IMR-90 (cell line): Measurements from ENCODE around the gene SEMA4A. TPM values are rescaled to one million over a fixed set of nuclear protein-coding genes. Genes with fewer than 3 reads are reported as not detected.

Experiments
- ATAC-seq: fragments of 200-7000 bp; cut with Tn5 transposase; 2 replicates; pipeline ENCODE4 v1.9.1; 2020; ENCODE audit warnings: low read depth, mild to moderate bottlenecking, moderate library complexity
- BruUV-seq: library from RNA; stranded (reverse); fragments of 400-500 nt; replicated peaks from 2 replicates; lab custom pipeline; 2021; lab: Mats Ljungman, UMichigan
- CTCF ChIA-PET: fragments of 300-600 bp; formaldehyde crosslinking; extraction: SDS; loops from one replicate; lab custom pipeline; 2021; ENCODE audit warnings: antibody characterized with exemption; lab: Yijun Ruan, JAX
- POLR2A ChIA-PET: fragments of 300-600 bp; sonication (Branson Sonifier 250); formaldehyde crosslinking; loops from one replicate; lab custom pipeline; 2022; ENCODE audit warnings: antibody characterized with exemption; ENCODE audit not compliant: unreplicated experiment; lab: Charles Lee
- DNase-seq: peaks from one replicate; pipeline ENCODE4 v3.0.0; 2013
- H2AFZ ChIP-seq: replicated peaks from 2 replicates; pipeline ENCODE3; 2013; ENCODE audit warnings: low read length, mild to moderate bottlenecking; ENCODE audit not compliant: poor library complexity
- H2AK5ac ChIP-seq: 2 replicates; pipeline ENCODE4 v1.6.1; 2013; ENCODE audit warnings: low read depth, low read length, inconsistent platforms
- H2AK9ac ChIP-seq: replicated peaks from 2 replicates; pipeline ENCODE3; 2013; ENCODE audit warnings: mild to moderate bottlenecking, low read depth, low read length, moderate library complexity; ENCODE audit not compliant: poor library complexity
- H2BK120ac ChIP-seq: 2 replicates; pipeline ENCODE4 v1.6.1; 2013; ENCODE audit warnings: low read depth, low read length, inconsistent platforms
- H2BK15ac ChIP-seq: 3 replicates; pipeline ENCODE4 v1.6.1; 2013; ENCODE audit warnings: low read depth, low read length, inconsistent platforms
- H2BK20ac ChIP-seq: 2 replicates; pipeline ENCODE4 v1.6.1; 2013; ENCODE audit warnings: low read depth, mild to moderate bottlenecking, inconsistent platforms, low read length, moderate library complexity
- H2BK5ac ChIP-seq: 2 replicates; pipeline ENCODE4 v1.6.1; 2013; ENCODE audit warnings: mild to moderate bottlenecking, low read depth, low read length, inconsistent platforms; ENCODE audit not compliant: poor library complexity, severe bottlenecking
- H3K14ac ChIP-seq: replicated peaks from 2 replicates; pipeline ENCODE4 v1.6.1; 2013; ENCODE audit warnings: low read depth, low read length, inconsistent platforms
- H3K18ac ChIP-seq: 2 replicates; pipeline ENCODE4 v1.6.1; 2013; ENCODE audit warnings: low read depth, low read length, control low read depth
- H3K23ac ChIP-seq: 2 replicates; pipeline ENCODE4 v1.6.1; 2013; ENCODE audit warnings: low read depth, low read length, inconsistent platforms
- H3K27ac ChIP-seq: 2 replicates; pipeline ENCODE4 v1.5.1; 2013; ENCODE audit warnings: mild to moderate bottlenecking, control low read depth, low read length; ENCODE audit not compliant: insufficient read depth
- H3K27me3 ChIP-seq: 2 replicates; pipeline ENCODE4 v1.6.1; 2013; ENCODE audit warnings: low read length; ENCODE audit not compliant: control insufficient read depth, insufficient read depth
- H3K36me3 ChIP-seq: 2 replicates; pipeline ENCODE4 v1.6.1; 2013; ENCODE audit warnings: low read length, mixed read lengths; ENCODE audit not compliant: control insufficient read depth, insufficient read depth
- H3K4ac ChIP-seq: 2 replicates; pipeline ENCODE4 v1.6.1; 2013; ENCODE audit warnings: low read depth, low read length, inconsistent platforms
- H3K4me1 ChIP-seq: 2 replicates; pipeline ENCODE4 v1.6.1; 2013; ENCODE audit warnings: low read length, mixed read lengths; ENCODE audit not compliant: control insufficient read depth, insufficient read depth
- H3K4me2 ChIP-seq: 2 replicates; pipeline ENCODE4 v1.6.1; 2013; ENCODE audit warnings: low read depth, mild to moderate bottlenecking, control low read depth, low read length, moderate library complexity
- H3K4me3 ChIP-seq: 2 replicates; pipeline ENCODE4 v1.5.1; 2013; ENCODE audit warnings: low read depth, mild to moderate bottlenecking, control low read depth, low read length, moderate library complexity; ENCODE audit not compliant: insufficient read depth
- H3K56ac ChIP-seq: 2 replicates; pipeline ENCODE4 v1.6.1; 2013; ENCODE audit warnings: low read length, inconsistent platforms; ENCODE audit not compliant: insufficient read depth; ENCODE audit errors: extremely low read depth
- H3K79me1 ChIP-seq, 2 experiments: 2 replicates each; pipeline ENCODE4 v1.6.1; 2013; ENCODE audit warnings: low read length in 2 of 2, inconsistent platforms in 1 of 2, low read depth in 1 of 2
- H3K9ac ChIP-seq: 2 replicates; pipeline ENCODE4 v1.6.1; 2013; ENCODE audit warnings: low read depth, low read length, control low read depth
- H3K9me1 ChIP-seq: 2 replicates; pipeline ENCODE4 v1.6.1; 2013; ENCODE audit warnings: low read length, inconsistent platforms; ENCODE audit not compliant: insufficient read depth
- H3K9me3 ChIP-seq: 2 replicates; pipeline ENCODE4 v1.6.1; 2013; ENCODE audit warnings: low read length; ENCODE audit not compliant: control insufficient read depth, insufficient read depth
- H4K20me1 ChIP-seq: 2 replicates; pipeline ENCODE4 v1.6.1; 2013; ENCODE audit warnings: low read length, inconsistent platforms; ENCODE audit not compliant: insufficient read depth
- H4K5ac ChIP-seq: 2 replicates; pipeline ENCODE4 v1.6.1; 2013; ENCODE audit warnings: mild to moderate bottlenecking, low read depth, low read length, control low read depth
- H4K8ac ChIP-seq, 2 experiments: 2 replicates each; pipeline ENCODE4 v1.6.1; 2013; ENCODE audit warnings: low read depth in 2 of 2, low read length in 2 of 2, control low read depth in 1 of 2, inconsistent platforms in 1 of 2
- H4K91ac ChIP-seq: 2 replicates; pipeline ENCODE4 v1.6.1; 2013; ENCODE audit warnings: low read depth, low read length, inconsistent platforms; ENCODE audit not compliant: insufficient read depth
- BHLHE40 ChIP-seq: fragments of 150-350 bp; IDR thresholded peaks from 2 replicates; pipeline ENCODE4 v1.6.1; 2016; ENCODE audit warnings: mild to moderate bottlenecking, low read depth, low read length
- CEBPB ChIP-seq: IDR thresholded peaks from 2 replicates; pipeline ENCODE4 v1.6.1; 2012; ENCODE audit warnings: low read depth, low read length, improper control_type of control experiment
- CHD1 ChIP-seq: IDR thresholded peaks from 2 replicates; pipeline ENCODE4 v1.6.1; 2012; ENCODE audit warnings: low read depth, low read length, improper control_type of control experiment
- ELK1 ChIP-seq: fragments of 150-350 bp; IDR thresholded peaks from 2 replicates; pipeline ENCODE4 v1.6.1; 2016; ENCODE audit warnings: low read depth, mild to moderate bottlenecking, low read length, moderate library complexity, borderline replicate concordance
- FOS ChIP-seq: fragments of 150-350 bp; IDR thresholded peaks from 2 replicates; pipeline ENCODE4 v1.6.1; 2016; ENCODE audit warnings: low read depth, low read length
- MAFK ChIP-seq: IDR thresholded peaks from 2 replicates; pipeline ENCODE4 v1.6.1; 2012; ENCODE audit warnings: low read depth, low read length, improper control_type of control experiment
- MAZ ChIP-seq: IDR thresholded peaks from 2 replicates; pipeline ENCODE4 v1.6.1; 2012; ENCODE audit warnings: low read depth, mild to moderate bottlenecking, low read length, improper control_type of control experiment, moderate library complexity, borderline replicate concordance
- NFE2L2 ChIP-seq: fragments of 150-350 bp; IDR thresholded peaks from 2 replicates; pipeline ENCODE4 v1.6.1; 2016; ENCODE audit warnings: low read depth, mild to moderate bottlenecking, low read length
- POLR2A ChIP-seq: IDR thresholded peaks from 2 replicates; pipeline ENCODE4 v1.6.1; 2012; ENCODE audit warnings: mild to moderate bottlenecking, low read depth, low read length
- RAD21 ChIP-seq: IDR thresholded peaks from 2 replicates; pipeline ENCODE4 v1.6.1; 2012; ENCODE audit warnings: low read length, improper control_type of control experiment
- RCOR1 ChIP-seq: IDR thresholded peaks from 2 replicates; pipeline ENCODE4 v1.6.1; 2012; ENCODE audit warnings: mild to moderate bottlenecking, low read length, improper control_type of control experiment; ENCODE audit not compliant: insufficient replicate concordance
- RFX5 ChIP-seq: IDR thresholded peaks from 2 replicates; pipeline ENCODE4 v1.8.0; 2012; ENCODE audit warnings: low read depth, mild to moderate bottlenecking, low read length, moderate library complexity
- WGBS, 2 experiments: methylation state at CpG; one replicate each; pipeline versions ENCODE4 v1.1.5 to v1.1.7; 2013; ENCODE audit warnings: missing lambda C conversion rate in 2 of 2; ENCODE audit not compliant: insufficient read length in 1 of 2; ENCODE audit errors: extremely low coverage in 2 of 2; 5-methylcytosine and 5-hydroxymethylcytosine counted together
- dilution Hi-C: fragments of 300-500 bp; cut with HindIII; formaldehyde crosslinking; loops from one replicate; pipeline ENCODE4 v1.14.3; 2018; ENCODE audit warnings: low sequenced_read_pairs; ENCODE audit not compliant: unreplicated experiment
- in situ Hi-C: fragments of 300-500 bp; cut with MboI; formaldehyde crosslinking; loops from 3 replicates; pipeline ENCODE4 v1.14.3; 2019; ENCODE audit warnings: low sequenced_read_pairs, inconsistent platforms, mixed read lengths
- intact Hi-C: fragments of 100-400 bp; cut with micrococcal nuclease; formaldehyde crosslinking; loops from 2 replicates; pipeline ENCODE4 v1.10.0; 2022
- polyA plus RNA-seq, 3 experiments: library from polyadenylated mRNA; depleted of rRNA; stranded (reverse); fragments of >200 nt; gene quantifications; 2 replicates each; pipeline ENCODE4 v1.2.3, GENCODE V29; 2012; ENCODE audit warnings: low replicate concordance in 1 of 3
- total RNA-seq: library from RNA; depleted of rRNA; stranded (reverse); fragments of >200 nt; gene quantifications from 2 replicates; pipeline ENCODE4 v1.2.3, GENCODE V29; 2012
- TF ChIP-seq, protein P1 (sequence below): fragments of 150-350 bp; IDR thresholded peaks from 2 replicates; pipeline ENCODE4 v1.6.1; 2017; ENCODE audit warnings: mild to moderate bottlenecking, antibody characterized with exemption, low read length, low read depth

The SEMA4A gene
- total and polyA plus RNA-seq, 2 of the 4 experiments (the other 2 are of a cell fraction), result 0.18 to 0.86 TPM

- in situ Hi-C loops, result no loop called here
- Histone ChIP-seq H2BK5ac (peak overlapping the region; percentile 99), H3K9me1 (peaks cover 7% of the 10 kb centered on the region; the same call in 1 of the 2 replicates), H3K9ac (peak overlapping the region; percentile 54), H3K4me1 (peaks cover 59% of the 10 kb centered on the region), H2AK5ac (peak overlapping the region; percentile 98), H4K91ac (peak overlapping the region; percentile 97), H3K79me1 (peaks cover 0 to 56% of the 10 kb centered on the region in 2 experiments; a peak in 2 of 4 replicates), H4K8ac (peak overlapping the region; percentile 88 to 89), H3K18ac (peak overlapping the region; percentile 67), H3K14ac (peak overlapping the region; percentile 95), H2AK9ac (peak overlapping the region; percentile 95), H3K4me2 (peak overlapping the region; percentile 60), H3K4me3 (no peak overlapping the region), H3K4ac (peak overlapping the region; percentile 95), H4K20me1 (peaks cover 58% of the 10 kb centered on the region), H3K23ac (peak overlapping the region; percentile 92), H3K36me3 (peaks cover 12% of the 10 kb centered on the region), H3K27me3 (no peaks in the 10 kb centered on the region), H2BK120ac (peak overlapping the region; percentile 72), H3K9me3 (no peaks in the 10 kb centered on the region), H2AFZ (no peak overlapping the region), H2BK20ac (peak overlapping the region; percentile 89), H3K27ac (peak overlapping the region; percentile 98), H2BK15ac (peak overlapping the region; percentile 75), H3K56ac (peak overlapping the region; percentile 79), H4K5ac (peak overlapping the region; percentile 85)
- POLR2A ChIA-PET, result interaction anchor here (0.5 to 1.0 kb wide), 3 partner anchors 10 to 15 kb away, joined by 4 to 9 read pairs (median 6); no protein-coding TSS in a partner anchor
- BruUV-seq, result no TSS peak
- intact Hi-C loops, result no loop called here
- WGBS, 2 experiments, result 44% methylated on average over 6 of the region's 15 CpGs; no CpG with 5 or more reads in 1 of the 2 experiments
- dilution Hi-C loops, result no loop called here
- ATAC-seq (peak; percentile 6), DNase-seq (peak; percentile 96)
- CTCF ChIA-PET, result interaction anchor here (0.6 to 4.0 kb wide), 3 partner anchors 10 to 29 kb away, joined by 3 to 64 read pairs (median 5); no protein-coding TSS in a partner anchor
- TF ChIP-seq RFX5, result no peak
- TF ChIP-seq, protein P1, sequence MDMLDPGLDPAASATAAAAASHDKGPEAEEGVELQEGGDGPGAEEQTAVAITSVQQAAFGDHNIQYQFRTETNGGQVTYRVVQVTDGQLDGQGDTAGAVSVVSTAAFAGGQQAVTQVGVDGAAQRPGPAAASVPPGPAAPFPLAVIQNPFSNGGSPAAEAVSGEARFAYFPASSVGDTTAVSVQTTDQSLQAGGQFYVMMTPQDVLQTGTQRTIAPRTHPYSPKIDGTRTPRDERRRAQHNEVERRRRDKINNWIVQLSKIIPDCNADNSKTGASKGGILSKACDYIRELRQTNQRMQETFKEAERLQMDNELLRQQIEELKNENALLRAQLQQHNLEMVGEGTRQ, result peak; percentile 48; the same call in 1 of the 2 replicates
- TF ChIP-seq POLR2A, result peak; percentile 59
- peak; percentile 90 for TF ChIP-seq BHLHE40
- peak; percentile 82 for TF ChIP-seq FOS
- TF ChIP-seq RCOR1, result no peak
- no peak for TF ChIP-seq CEBPB
- TF ChIP-seq MAZ, result peak; percentile 94
- no peak for TF ChIP-seq ELK1
- TF ChIP-seq RAD21, result no peak
- no peak for TF ChIP-seq MAFK
- TF ChIP-seq CHD1, result no peak
- TF ChIP-seq NFE2L2, result no peak; the same call in 1 of the 2 replicates
These were observed 26.5 kb upstream of the SEMA4A start for GRCh38 chr1:156126630-156127534.
